Ascending aorta (tissue), 2 donors: Measurements from ENCODE around the gene ZPLD1. TPM values are rescaled to one million over a fixed set of nuclear protein-coding genes. Genes with fewer than 3 reads are reported as not detected.

Experiments
- DNase-seq, 2 donors: peaks; one replicate each; pipeline ENCODE4 v3.0.0-alpha.2; 2019; ENCODE audit warnings: low spot score in 2 of 2
- H3K27ac ChIP-seq, 2 donors: fragments of 200-600 bp; sonication (generic); one replicate each; pipeline ENCODE4 v1.5.1; 2016 to 2017; ENCODE audit warnings: mild to moderate bottlenecking in 1 of 2
- H3K27me3 ChIP-seq: fragments of 200-600 bp; sonication (generic); one replicate; pipeline ENCODE4 v1.5.1; 2017
- H3K36me3 ChIP-seq, 2 donors: fragments of 200-600 bp; sonication (generic); one replicate each; pipeline ENCODE4 v1.5.1; 2016
- H3K4me1 ChIP-seq, 2 donors: fragments of 200-600 bp; sonication (generic); one replicate each; pipeline ENCODE4 v1.5.1; 2016 to 2017; ENCODE audit warnings: mild to moderate bottlenecking in 1 of 2
- H3K4me3 ChIP-seq, 2 donors: fragments of 200-600 bp; sonication (generic); one replicate each; pipeline ENCODE4 v1.5.1; 2016 to 2017; ENCODE audit warnings: mild to moderate bottlenecking in 1 of 2
- H3K9me3 ChIP-seq, 2 donors: fragments of 200-600 bp; sonication (generic); one replicate each; pipeline ENCODE4 v1.5.1; 2016
- intact Hi-C: fragments of 100-400 bp; cut with DNase I; formaldehyde crosslinking; loops from one replicate; pipeline ENCODE4 v1.15.1; 2023
- total RNA-seq: library from RNA; depleted of rRNA; stranded (reverse); fragments of >200 nt; gene quantifications from one replicate; pipeline ENCODE4 v1.1.0, GENCODE V29; 2016
- TF ChIP-seq, protein P1 (sequence below), 3 experiments: fragments of 200-600 bp in 2 of 3; fragments of 450-650 bp in 1 of 3; sonication (generic) in 2 of 3; IDR thresholded peaks; one replicate each; pipeline ENCODE4 v1.5.1; 2016 to 2019; ENCODE audit warnings: antibody characterized with exemption in 3 of 3, mild to moderate bottlenecking in 1 of 3, moderate library complexity in 1 of 3

Gene ZPLD1
- total RNA-seq, 1 donor from 2014 or later, result not detected

- intact Hi-C loops, result no loop called here
- TF ChIP-seq, protein P1, sequence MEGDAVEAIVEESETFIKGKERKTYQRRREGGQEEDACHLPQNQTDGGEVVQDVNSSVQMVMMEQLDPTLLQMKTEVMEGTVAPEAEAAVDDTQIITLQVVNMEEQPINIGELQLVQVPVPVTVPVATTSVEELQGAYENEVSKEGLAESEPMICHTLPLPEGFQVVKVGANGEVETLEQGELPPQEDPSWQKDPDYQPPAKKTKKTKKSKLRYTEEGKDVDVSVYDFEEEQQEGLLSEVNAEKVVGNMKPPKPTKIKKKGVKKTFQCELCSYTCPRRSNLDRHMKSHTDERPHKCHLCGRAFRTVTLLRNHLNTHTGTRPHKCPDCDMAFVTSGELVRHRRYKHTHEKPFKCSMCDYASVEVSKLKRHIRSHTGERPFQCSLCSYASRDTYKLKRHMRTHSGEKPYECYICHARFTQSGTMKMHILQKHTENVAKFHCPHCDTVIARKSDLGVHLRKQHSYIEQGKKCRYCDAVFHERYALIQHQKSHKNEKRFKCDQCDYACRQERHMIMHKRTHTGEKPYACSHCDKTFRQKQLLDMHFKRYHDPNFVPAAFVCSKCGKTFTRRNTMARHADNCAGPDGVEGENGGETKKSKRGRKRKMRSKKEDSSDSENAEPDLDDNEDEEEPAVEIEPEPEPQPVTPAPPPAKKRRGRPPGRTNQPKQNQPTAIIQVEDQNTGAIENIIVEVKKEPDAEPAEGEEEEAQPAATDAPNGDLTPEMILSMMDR (IDR thresholded peaks at IDR 0.05), result no peak
- H3K36me3 ChIP-seq, result no peaks in the 10 kb centered on the region
These were observed 16.2 kb downstream of the ZPLD1 start for GRCh38 chr3:102450976-102451375.

GRCh38 chr3:102451543-102451942, 16.7 kb downstream of the ZPLD1 start:
- Histone ChIP-seq H3K4me3 (no peak overlapping the region), H3K4me1 (no peaks in the 10 kb centered on the region), H3K27me3 (no peaks in the 10 kb centered on the region), H3K36me3 (no peaks in the 10 kb centered on the region), H3K9me3 (no peaks in the 10 kb centered on the region), H3K27ac (no peak overlapping the region)
- TF ChIP-seq, protein P1 (IDR thresholded peaks at IDR 0.05), result no peak
- no peak for DNase-seq
- intact Hi-C loops, result no loop called here

More at GRCh38 chr3:102450976-102451375, 16.2 kb downstream of the ZPLD1 start:
- Histone ChIP-seq H3K4me1 (no peaks in the 10 kb centered on the region), H3K4me3 (no peak overlapping the region), H3K27me3 (no peaks in the 10 kb centered on the region), H3K27ac (no peak overlapping the region), H3K9me3 (no peaks in the 10 kb centered on the region)
- DNase-seq, result no peak

DNA sequence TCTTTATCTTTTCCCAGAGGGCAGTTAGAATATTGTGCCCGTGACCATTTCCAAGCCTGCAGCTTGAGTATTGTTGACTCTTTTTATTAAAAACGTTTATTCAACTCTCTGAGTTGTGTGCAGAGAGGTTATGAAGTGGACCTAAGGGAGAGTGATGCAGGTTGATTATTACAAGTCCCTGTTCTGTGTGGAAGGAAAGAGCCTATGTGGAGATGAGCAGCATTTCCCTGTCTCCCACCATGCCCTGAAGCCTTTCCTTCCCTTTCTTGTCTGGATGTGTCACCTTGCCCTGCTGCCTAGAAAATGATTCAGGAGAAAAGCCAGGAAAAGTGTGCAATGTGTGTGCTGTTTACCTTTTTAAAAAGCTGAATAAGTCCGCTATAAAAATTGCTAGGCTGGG, 19.4 kb downstream of the ZPLD1 start:
- Histone ChIP-seq H3K27ac (no peak overlapping the region), H3K36me3 (no peaks in the 10 kb centered on the region), H3K4me3 (no peak overlapping the region), H3K4me1 (no peaks in the 10 kb centered on the region), H3K27me3 (no peaks in the 10 kb centered on the region), H3K9me3 (no peaks in the 10 kb centered on the region)
- intact Hi-C loops, result no loop called here
- DNase-seq, result no peak
- TF ChIP-seq, protein P1 (IDR thresholded peaks at IDR 0.05), result no peak

- H3K4me3 ChIP-seq, result no peak overlapping the region
- intact Hi-C loops, result no loop called here
- H3K27me3 ChIP-seq, result no peaks in the 10 kb centered on the region
- TF ChIP-seq, protein P1 (IDR thresholded peaks at IDR 0.05), result no peak
- no peak overlapping the region for H3K27ac ChIP-seq
- H3K4me1 ChIP-seq, result no peaks in the 10 kb centered on the region
- H3K9me3 ChIP-seq, result no peaks in the 10 kb centered on the region
- no peaks in the 10 kb centered on the region for H3K36me3 ChIP-seq
- no peak for DNase-seq
These were observed 22.8 kb downstream of the ZPLD1 start for GRCh38 chr3:102457644-102458043.

DNA sequence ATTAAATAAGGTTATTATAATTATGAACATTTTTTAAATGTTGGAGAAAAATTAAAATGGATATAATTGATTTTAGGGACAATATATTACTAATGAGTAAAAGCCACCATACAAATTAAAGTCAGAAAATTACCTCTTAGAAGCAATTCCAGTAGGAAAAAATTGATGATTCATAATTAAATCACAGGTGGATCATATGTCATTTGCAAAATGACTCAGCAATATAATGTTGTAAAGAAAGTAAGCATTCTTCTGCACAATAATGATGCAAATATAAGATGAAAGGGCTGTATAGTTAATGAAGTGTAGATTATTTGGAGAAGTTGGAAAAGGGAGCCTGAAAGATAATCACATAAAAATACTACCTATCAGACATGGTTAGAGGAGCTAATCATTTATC, 25.8 kb downstream of the ZPLD1 start:
- intact Hi-C loops, result no loop called here
- Histone ChIP-seq H3K4me3 (no peak overlapping the region), H3K4me1 (no peaks in the 10 kb centered on the region), H3K36me3 (no peaks in the 10 kb centered on the region), H3K27me3 (no peaks in the 10 kb centered on the region), H3K9me3 (no peaks in the 10 kb centered on the region), H3K27ac (no peak overlapping the region)
- DNase-seq, result no peak
- TF ChIP-seq, protein P1 (IDR thresholded peaks at IDR 0.05), result no peak

DNA sequence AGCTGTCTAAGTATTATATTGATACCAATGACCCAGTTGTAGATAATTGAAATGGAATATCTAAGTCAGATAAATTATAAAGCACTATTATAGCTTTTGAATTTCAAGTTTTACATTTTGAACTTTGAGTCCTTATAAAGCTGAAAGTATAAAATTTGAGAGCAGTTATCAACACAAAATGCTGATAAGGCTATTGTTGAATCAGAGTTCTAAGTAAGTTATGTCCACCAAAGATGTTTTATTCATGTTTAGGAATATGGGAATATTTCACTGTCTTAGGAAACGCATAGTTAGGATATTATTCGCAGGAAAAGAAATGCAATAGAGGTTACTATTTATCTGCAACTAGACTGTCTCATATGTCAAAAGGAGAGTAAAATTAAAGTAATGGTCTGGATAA, 29.4 kb downstream of the ZPLD1 start:
- no peaks in the 10 kb centered on the region for H3K36me3 ChIP-seq
- H3K27me3 ChIP-seq, result no peaks in the 10 kb centered on the region
- intact Hi-C loops, result no loop called here
- no peaks in the 10 kb centered on the region for H3K4me1 ChIP-seq
- H3K9me3 ChIP-seq, result no peaks in the 10 kb centered on the region
- H3K4me3 ChIP-seq, result no peak overlapping the region
- DNase-seq, result no peak
- no peak overlapping the region for H3K27ac ChIP-seq
- TF ChIP-seq, protein P1 (IDR thresholded peaks at IDR 0.05), result no peak
